GM19463 (cell line): ENCODE data around the gene FBXO27.
"Not testable (repeated sequence)": the region's sequence is repeated elsewhere in the genome, so short reads cannot be mapped to it uniquely, and the experiment has no call there.

Source experiments
- ATAC-seq: cut with Tn5 transposase; IDR thresholded peaks from one replicate; pipeline ENCODE4 v1.9.1; 2021; ENCODE audit warnings: mild to moderate bottlenecking, moderate library complexity; ENCODE audit not compliant: unreplicated experiment

Gene FBXO27

GRCh38 chr19:39045506-39045905 is 13.2 kb upstream of the FBXO27 start:
- ATAC-seq = no peak

GRCh38 chr19:39038098-39038497 is 5.7 kb upstream of the FBXO27 start:
- ATAC-seq = no peak

- ATAC-seq = no peak
These were observed 4.8 kb upstream of the FBXO27 start for GRCh38 chr19:39037194-39037593.

- no peak for ATAC-seq
These were observed 4.2 kb upstream of the FBXO27 start for GRCh38 chr19:39036581-39036980.

- no peak for ATAC-seq
These were observed 834 bp downstream of the FBXO27 start for GRCh38 chr19:39031368-39032062.

GRCh38 chr19:39030854-39031367 is 1.4 kb downstream of the FBXO27 start:
- no peak for ATAC-seq

GRCh38 chr19:39024875-39025641 is 7.3 kb downstream of the FBXO27 start:
- ATAC-seq = no peak

GRCh38 chr19:39021063-39021462 is 11.3 kb downstream of the FBXO27 start:
- ATAC-seq = no peak

- ATAC-seq = no peak
These were observed 14.7 kb downstream of the FBXO27 start for GRCh38 chr19:39017646-39018045.

- no peak for ATAC-seq
These were observed 15.3 kb downstream of the FBXO27 start for GRCh38 chr19:39017026-39017425.

GRCh38 chr19:39014037-39014436 is 18.3 kb downstream of the FBXO27 start:
- no peak for ATAC-seq

GRCh38 chr19:39009001-39009400 is 23.3 kb downstream of the FBXO27 start:
- ATAC-seq = no peak

GRCh38 chr19:39008137-39008536 is 24.2 kb downstream of the FBXO27 start:
- ATAC-seq = no peak

GRCh38 chr19:39007096-39007495 is 25.3 kb downstream of the FBXO27 start:
- ATAC-seq = no peak

- ATAC-seq = no peak
These were observed 27.9 kb downstream of the FBXO27 start for GRCh38 chr19:39004403-39004802.

GRCh38 chr19:39003796-39004195 is 28.6 kb downstream of the FBXO27 start:
- no peak for ATAC-seq

GRCh38 chr19:39003188-39003587 is 29.2 kb downstream of the FBXO27 start:
- no peak for ATAC-seq

GRCh38 chr19:39001041-39001440 is 31.3 kb downstream of the FBXO27 start:
- ATAC-seq = no peak

GRCh38 chr19:38997576-38997975 is 34.8 kb downstream of the FBXO27 start:
- ATAC-seq = not testable (repeated sequence)

GRCh38 chr19:38993271-38993670 is 39.1 kb downstream of the FBXO27 start:
- no peak for ATAC-seq

GRCh38 chr19:38990949-38991697 is 41.2 kb downstream of the FBXO27 start:
- ATAC-seq = no peak
